HK-2 (cell line): ENCODE data around the gene CHRM1.
"Not testable (repeated sequence)": the region's sequence is repeated elsewhere in the genome, so short reads cannot be mapped to it uniquely, and the experiment has no call there.

Source experiments
- DNase-seq: peaks from one replicate; pipeline ENCODE4 v3.0.0-alpha.2; 2018; ENCODE audit not compliant: unreplicated experiment

Gene CHRM1

GRCh38 chr11:62921201-62921572 lies at the start of gene CHRM1:
TSS of gene CHRM1 (minus strand) at chr11:62921363. CDS start at chr11:62911100, 10,263 bp downstream.
- no peak for DNase-seq

- DNase-seq: no peak
These were observed 44.4 kb upstream of the CHRM1 start for GRCh38 chr11:62965574-62965973.

- no peak for DNase-seq
These were observed 41.2 kb upstream of the CHRM1 start for GRCh38 chr11:62962391-62962790.

GRCh38 chr11:62961017-62961570 lies 39.9 kb upstream of the CHRM1 start:
- DNase-seq: no peak

- no peak for DNase-seq
These were observed 38.3 kb upstream of the CHRM1 start for GRCh38 chr11:62959422-62959980.

- no peak for DNase-seq
These were observed 37.6 kb upstream of the CHRM1 start for GRCh38 chr11:62958547-62959421.

- DNase-seq: no peak
These were observed 36.0 kb upstream of the CHRM1 start for GRCh38 chr11:62957147-62957546.

GRCh38 chr11:62954478-62954877 lies 33.3 kb upstream of the CHRM1 start:
- no peak for DNase-seq

- DNase-seq: no peak
These were observed 32.6 kb upstream of the CHRM1 start for GRCh38 chr11:62953811-62954210.

GRCh38 chr11:62948765-62949320 lies 27.7 kb upstream of the CHRM1 start:
- DNase-seq: no peak

GRCh38 chr11:62945538-62945937 lies 24.4 kb upstream of the CHRM1 start:
- DNase-seq: not testable (repeated sequence)

- not testable (repeated sequence) for DNase-seq
These were observed 16.4 kb upstream of the CHRM1 start for GRCh38 chr11:62937528-62937927.

- no peak for DNase-seq
These were observed 13.3 kb upstream of the CHRM1 start for GRCh38 chr11:62934496-62934785.

GRCh38 chr11:62933750-62934495 lies 12.8 kb upstream of the CHRM1 start:
- no peak for DNase-seq

- no peak for DNase-seq
These were observed 12.1 kb upstream of the CHRM1 start for GRCh38 chr11:62933285-62933684.

GRCh38 chr11:62931499-62932278 lies 10.5 kb upstream of the CHRM1 start:
- no peak for DNase-seq

GRCh38 chr11:62930666-62931065 lies 9.5 kb upstream of the CHRM1 start:
- DNase-seq: no peak

GRCh38 chr11:62930157-62930556 lies 9.0 kb upstream of the CHRM1 start:
- DNase-seq: no peak

- no peak for DNase-seq
These were observed 6.8 kb upstream of the CHRM1 start for GRCh38 chr11:62928011-62928410.

GRCh38 chr11:62926680-62927455 lies 5.7 kb upstream of the CHRM1 start:
- DNase-seq: no peak
